DMS153 (cell line): Measurements from ENCODE around the gene RBM47.
"Not testable (repeated sequence)": the region's sequence is repeated elsewhere in the genome, so short reads cannot be mapped to it uniquely, and the experiment has no call there.

Source experiments
- DNase-seq: peaks from one replicate; lab custom pipeline; 2025; lab: John Stamatoyannopoulos, UW

The RBM47 gene

GRCh38 chr4:40562208-40562607, 67.5 kb downstream of the RBM47 start:
- DNase-seq, result no peak

DNA sequence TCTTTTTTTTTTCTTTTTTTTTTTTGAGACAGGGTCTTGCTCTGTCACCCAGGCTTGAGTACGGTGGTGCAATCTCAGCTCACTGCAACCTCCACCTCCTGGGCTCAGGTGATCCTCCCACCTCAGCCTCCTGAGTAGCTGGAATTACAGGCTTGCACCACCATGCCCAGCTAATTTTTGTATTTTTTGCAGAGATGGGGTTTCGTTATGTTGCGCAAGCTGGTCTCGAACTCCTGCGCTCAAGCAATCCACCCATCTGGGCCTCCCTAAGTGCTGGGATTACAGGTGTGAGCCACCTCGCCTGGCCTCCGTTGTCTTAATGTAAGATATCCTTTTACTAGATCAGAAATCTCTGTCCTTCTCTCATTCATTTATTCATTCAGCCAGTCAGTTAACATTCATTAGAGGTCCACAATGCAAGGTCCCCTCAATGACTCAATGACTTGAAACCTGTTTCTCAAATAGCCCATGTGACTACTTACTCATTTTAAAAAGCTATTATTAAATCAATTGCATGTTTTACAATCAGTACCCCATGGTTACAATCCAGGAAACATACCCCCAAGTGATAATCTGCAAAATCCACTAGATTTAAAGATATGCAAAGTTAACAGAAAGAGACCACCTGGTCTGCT, 68.0 kb downstream of the RBM47 start:
- DNase-seq, result not testable (repeated sequence)

GRCh38 chr4:40559585-40560465, 69.8 kb downstream of the RBM47 start:
- no peak for DNase-seq

- no peak for DNase-seq
Observed at GRCh38 chr4:40557736-40558135, 71.9 kb downstream of the RBM47 start.

DNA sequence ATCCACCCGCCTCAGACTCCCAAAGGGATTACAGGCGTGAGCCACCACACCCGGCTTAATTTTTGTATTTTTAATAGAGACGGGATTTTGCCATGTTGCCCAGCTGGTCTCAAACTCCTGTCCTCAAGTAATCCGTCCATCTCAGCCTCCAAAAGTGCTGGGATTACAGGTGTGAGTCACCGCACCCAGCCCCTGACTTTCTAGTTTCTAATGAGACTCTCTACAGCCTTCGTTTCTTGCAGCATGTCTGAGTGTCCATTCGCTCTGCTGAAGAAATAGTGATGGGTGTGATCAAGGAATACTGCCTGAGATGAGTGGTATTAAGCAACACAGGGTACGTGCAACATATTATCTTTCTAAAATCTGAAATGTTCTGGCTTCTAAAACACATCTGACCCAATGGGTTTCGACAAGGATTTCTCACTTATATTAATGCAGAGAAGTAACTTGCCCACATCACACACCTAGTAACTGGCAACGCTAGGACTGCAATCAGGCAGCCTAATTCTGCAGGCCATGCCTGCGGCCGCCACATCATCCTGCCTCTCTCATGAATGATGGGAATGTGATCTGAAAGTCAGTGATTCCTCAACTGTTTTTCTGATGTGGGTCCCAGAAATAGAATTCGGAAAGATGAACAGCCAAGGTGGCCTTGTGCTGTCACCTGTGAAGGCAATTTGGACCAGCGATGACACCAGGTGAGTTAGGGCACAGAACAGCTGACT, 74.3 kb downstream of the RBM47 start:
- no peak for DNase-seq

GRCh38 chr4:40554641-40555040, 75.0 kb downstream of the RBM47 start:
- DNase-seq, result not testable (repeated sequence)

DNA sequence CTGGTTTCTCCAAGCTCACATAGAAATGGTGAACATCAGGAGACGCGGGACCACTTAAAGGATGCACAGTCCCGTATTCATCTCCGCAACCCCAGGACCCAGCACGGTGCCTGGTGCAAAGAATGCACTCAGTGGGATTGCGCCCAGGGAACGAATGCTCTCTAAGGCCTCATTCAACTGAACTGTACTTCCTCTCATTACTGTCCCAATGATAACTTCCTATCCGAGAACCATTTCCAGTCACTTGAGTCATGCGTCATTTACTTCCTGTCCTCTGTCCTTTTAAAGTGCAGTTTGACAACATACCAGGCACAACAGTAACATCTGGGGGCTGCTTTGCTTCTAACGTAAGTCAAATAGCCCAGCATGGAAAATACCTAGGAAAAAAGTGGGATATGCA, 75.7 kb downstream of the RBM47 start:
- no peak for DNase-seq

DNA sequence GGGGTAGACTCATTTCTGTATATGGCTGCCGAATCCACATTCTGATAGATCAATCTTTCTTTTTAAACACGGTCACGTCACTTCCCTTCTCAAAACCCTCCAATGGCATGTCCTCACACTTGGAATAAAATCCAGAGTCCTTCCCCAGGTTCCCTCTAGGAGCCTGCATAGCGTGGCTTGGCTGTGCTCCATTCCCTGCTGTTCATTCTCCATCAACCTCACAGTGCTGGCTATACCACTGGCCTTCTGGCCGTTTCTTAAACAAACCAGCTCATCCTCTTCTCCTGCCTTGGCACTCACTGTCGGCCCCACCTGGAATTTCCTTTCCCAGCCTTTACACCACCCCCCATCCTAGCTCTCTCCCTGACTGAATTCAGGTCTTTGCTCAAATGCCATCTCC, 77.1 kb downstream of the RBM47 start:
- DNase-seq, result no peak

DNA sequence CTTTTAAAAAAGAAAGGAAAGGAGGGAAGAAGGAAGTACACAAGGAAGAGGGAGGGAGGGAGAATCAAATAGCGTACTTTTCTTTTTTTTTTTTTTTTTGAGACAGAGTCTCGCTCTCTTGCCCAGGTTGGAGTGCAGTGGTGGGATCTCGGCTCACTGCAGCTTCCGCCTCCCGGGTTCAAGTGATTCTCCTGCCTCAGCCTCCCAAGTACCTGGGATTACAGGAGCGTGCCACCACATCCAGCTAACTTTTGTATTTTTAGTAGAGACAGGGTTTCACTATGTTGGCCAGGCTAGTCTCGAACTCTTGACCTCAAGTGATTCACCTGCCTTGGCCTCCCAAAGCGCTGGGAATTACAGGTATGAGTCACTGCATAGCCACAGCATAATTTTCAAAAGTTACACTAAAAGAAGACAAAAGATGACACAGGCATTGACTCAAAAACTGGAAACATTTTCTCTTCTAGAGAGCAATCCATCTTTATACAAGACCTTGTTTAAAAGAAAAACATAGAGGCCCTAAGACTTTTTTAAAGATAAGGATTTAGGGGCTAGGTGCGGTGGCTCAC, 78.0 kb downstream of the RBM47 start:
- DNase-seq, result not testable (repeated sequence)

DNA sequence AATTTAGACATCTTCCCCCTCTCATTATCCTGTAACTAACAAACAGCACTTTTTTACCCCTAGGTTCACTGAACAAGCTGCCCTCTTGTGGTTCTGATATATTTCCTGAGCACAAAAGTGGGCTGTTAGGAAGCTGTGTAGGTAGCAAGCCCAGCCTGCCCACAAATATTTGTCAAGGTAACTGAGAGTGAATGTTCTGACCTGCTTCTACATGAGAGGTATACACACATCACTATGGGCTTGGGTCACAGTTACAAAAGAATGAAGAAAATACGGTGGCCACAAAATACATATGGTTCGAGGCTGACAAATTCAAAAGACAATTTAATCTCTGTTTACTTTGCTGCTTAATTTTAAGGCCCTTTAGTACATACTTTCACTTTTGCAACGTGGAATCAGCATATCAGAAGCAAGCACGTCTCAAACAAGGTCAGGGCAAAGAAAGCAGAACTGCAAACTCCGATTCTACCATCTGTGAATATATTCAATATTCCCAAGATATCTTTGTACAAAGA, 78.7 kb downstream of the RBM47 start:
- peak; percentile 54 for DNase-seq

DNA sequence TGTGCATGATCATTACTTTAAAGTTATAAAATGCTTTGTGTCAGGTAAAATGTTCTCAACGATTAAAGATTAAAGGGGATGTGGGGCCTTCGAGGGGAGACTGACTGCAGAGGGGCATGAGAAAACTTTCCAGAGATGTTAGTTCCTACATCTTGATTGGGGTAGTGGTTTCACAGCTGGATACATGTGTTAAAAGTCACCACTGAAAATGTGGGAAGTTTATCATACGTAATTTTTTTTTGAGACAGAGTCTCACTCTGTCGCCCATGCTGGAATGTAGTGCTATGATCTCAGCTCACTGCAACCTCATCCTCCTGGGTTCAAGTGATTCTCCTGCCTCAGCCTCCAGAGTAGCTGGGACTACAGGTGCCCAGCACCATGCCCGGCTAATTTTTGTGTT, 79.5 kb downstream of the RBM47 start:
- no peak for DNase-seq

GRCh38 chr4:40548256-40548655, 81.4 kb downstream of the RBM47 start:
- no peak for DNase-seq

GRCh38 chr4:40547789-40548132, 81.9 kb downstream of the RBM47 start:
- DNase-seq, result no peak

DNA sequence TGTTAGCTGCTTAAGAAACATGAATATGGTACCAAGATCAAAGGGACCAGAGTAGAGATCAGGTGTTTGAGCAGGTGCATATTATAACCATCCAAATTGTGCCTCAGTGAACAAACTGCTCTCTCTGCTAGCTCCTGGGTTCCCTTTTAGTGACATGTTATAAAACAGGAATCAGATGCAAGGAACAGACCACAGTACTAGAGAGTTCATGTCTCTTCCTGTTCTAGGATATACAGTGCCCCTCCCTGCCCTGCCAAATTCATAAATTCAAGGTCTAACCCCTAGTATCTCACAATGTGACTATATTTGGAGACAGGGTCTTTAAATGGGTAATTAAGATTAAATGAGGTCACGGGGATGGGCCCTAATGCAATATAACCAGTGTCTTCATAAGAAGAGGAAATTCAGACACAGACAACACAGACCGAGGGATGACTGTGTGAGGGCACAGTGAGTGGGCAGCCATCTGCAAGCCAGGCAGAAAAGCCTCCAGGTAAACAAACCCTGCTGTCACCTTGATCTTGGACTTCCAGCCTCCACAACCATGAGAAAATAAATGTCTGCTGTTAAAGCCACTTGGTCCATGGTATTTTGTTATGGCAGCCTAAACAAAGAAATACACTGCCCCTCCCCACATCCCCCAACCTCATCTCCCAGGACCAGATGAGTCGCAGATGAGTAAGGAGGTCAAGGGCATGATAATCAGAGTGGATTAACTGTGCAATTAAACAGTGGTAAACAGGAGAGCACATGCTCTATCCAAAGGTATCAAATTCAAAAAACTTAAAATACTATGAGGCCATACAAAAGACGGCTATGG, 82.5 kb downstream of the RBM47 start:
- DNase-seq, result no peak

DNA sequence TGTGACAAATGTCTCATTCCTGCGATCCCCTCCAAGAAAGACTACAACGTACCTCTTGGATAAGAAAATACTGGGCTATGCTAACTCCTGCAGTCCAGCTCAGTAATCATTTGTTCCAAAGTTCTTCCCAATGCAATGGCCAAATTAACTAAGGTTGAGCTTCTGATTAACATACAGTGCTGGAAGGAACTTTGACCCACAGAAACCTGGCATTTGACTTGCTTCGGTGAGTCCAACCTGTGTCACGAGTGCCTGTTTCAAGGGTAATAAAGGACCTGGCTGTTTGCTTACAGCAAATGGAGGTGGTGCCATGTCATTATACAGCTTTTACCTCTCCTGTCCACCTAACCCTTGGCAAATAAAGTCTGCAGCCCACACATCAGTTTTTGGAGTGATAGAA, 83.2 kb downstream of the RBM47 start:
- DNase-seq, result no peak

DNA sequence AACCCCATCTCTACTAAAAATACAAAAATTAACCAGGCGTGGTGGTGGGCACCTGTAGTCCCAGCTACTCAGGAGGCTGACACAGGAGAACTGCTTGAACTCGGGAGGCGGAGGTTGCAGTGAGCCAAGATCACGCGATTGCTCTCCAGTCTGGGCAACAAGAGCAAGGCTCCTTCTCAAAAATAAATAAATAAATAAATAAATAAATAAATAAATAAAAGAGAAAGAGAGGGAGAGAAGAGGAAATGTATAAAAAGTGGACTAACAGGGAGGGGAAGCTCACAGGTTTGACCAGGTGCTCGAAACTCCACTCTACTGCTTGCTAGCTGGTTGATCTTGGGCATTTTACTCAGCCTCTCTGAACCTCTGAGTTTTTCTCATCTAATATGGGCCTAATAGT, 84.2 kb downstream of the RBM47 start:
- DNase-seq, result not testable (repeated sequence)

GRCh38 chr4:40544221-40544620, 85.4 kb downstream of the RBM47 start:
- no peak for DNase-seq

DNA sequence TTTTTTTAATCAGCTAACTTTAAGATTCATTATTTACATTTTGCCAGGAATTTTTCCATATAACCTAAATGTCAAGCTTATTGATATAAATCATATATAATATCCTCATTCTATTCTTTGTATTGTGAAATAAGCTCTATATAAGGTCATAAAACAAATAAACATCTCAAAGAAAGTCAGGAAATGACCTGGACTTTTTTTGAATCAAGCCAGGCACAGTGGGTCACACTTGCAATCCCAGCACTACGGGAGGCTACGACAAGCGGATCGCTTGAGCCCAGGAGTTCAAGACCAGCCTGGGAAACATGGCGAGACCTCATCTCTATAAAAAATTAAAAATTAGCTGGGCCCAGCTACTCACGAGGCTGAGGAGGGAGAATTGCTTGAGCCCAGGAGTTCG, 88.9 kb downstream of the RBM47 start:
- DNase-seq, result no peak

GRCh38 chr4:40536032-40536431, 93.6 kb downstream of the RBM47 start:
- no peak for DNase-seq

DNA sequence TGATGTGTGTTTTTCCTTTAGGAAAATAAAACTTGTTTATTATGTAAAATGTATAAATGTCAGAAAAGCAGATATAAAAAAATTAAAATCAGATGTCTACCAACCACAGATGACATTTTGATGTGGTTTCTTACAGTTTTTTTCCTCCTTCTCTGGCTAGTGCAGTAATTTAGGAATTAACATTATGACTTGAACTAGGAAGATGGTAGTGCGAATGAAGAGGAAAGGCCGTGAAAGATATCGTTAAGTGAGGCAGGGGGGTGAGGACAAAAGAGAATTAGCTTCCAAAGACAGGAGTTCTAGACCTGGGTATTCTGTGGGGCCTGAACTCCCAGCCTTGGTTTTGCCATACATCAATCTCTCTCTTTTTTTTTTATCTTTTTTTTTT, 98.0 kb downstream of the RBM47 start:
- no peak for DNase-seq

- no peak for DNase-seq
Observed at GRCh38 chr4:40530961-40531635, 98.6 kb downstream of the RBM47 start.
